ENCODE data around the gene ITGA3. TPM values are rescaled to one million over a fixed set of nuclear protein-coding genes. Genes with fewer than 3 reads are reported as not detected.

ITGA3 gene
- total and polyA plus RNA-seq, 2 of the 13 experiments (the other 11 are each of a cell fraction or from before 2014, with no cell fraction given): 0.48 to 0.69 TPM

GRCh38 chr17:50052822-50053653, 2.9 kb upstream of the ITGA3 start:
- Histone ChIP-seq H4K20me1 (ENCODE audit: insufficient read depth, low read length) (no peaks in the 10 kb centered on the region), H3K36me3 (replicated peaks in 1 of 2; ENCODE audit: control insufficient read depth in 1 of 2, insufficient read depth in 2 of 2, low read length in 2 of 2) (no peaks in the 10 kb centered on the region), H3K27me3 (ENCODE audit: control insufficient read depth in 1 of 2, insufficient read depth in 2 of 2, low read length in 2 of 2) (peaks cover 8 to 64% of the 10 kb centered on the region in 2 experiments; a peak in 4 of 5 replicates), H3K27ac (ENCODE audit: extremely low read length, insufficient read depth, low read length) (no peak overlapping the region), H3K4me3 (replicated peaks in 1 of 3; ENCODE audit: insufficient read depth in 1 of 3, low read depth in 2 of 3, low read length in 3 of 3) (no peak overlapping the region), H2AFZ (ENCODE audit: low read length) (no peak overlapping the region), H3K4me1 (ENCODE audit: insufficient read depth, low read length) (peaks cover 48% of the 10 kb centered on the region), H3K9me3 (ENCODE audit: low read length) (no peaks in the 10 kb centered on the region), H3K4me2 (ENCODE audit: low read depth, low read length) (no peak overlapping the region), H3K9ac (ENCODE audit: insufficient read depth, low read depth, low read length) (no peak overlapping the region), H3K79me2 (ENCODE audit: insufficient read depth, low read length) (no peaks in the 10 kb centered on the region)
- ATAC-seq: no peak
- no peak for FAIRE-seq
- BruUV-seq (replicated peaks): no TSS peak
- in situ Hi-C loops (cut with HindIII; ENCODE audit: extremely low pct_ligation_motif_present, low pct_unique_long_range_greater_than_20kb) (no loop called here), intact Hi-C loops (cut with micrococcal nuclease; ENCODE audit: unreplicated experiment) (no loop called here)
- ChIA-PET CTCF (ENCODE audit: low intra/inter-chr PET ratio, low total read pairs) (no interaction called here), POLR2A (no interaction called here)
- 17% methylated on average over 7 of the region's 7 CpGs for WGBS (ENCODE audit: low lambda C conversion rate)
- DNase-seq (ENCODE audit: low spot score): peak; percentile 57
- TF ChIP-seq FOXC1 (CRISPR knock-in tag; IDR thresholded peaks at IDR 0.05; ENCODE audit: borderline replicate concordance): no peak
- no peak for TF ChIP-seq DMAP1 (CRISPR knock-in tag; IDR thresholded peaks at IDR 0.05)
- TF ChIP-seq ZNF780A (CRISPR knock-in tag; IDR thresholded peaks at IDR 0.05): no peak
- no peak for TF ChIP-seq ZNF598 (CRISPR knock-in tag; IDR thresholded peaks at IDR 0.05; ENCODE audit: borderline replicate concordance)
- no peak for TF ChIP-seq ZNF34 (CRISPR knock-in tag; IDR thresholded peaks at IDR 0.05; ENCODE audit: borderline replicate concordance)
- TF ChIP-seq ZNF496 (CRISPR knock-in tag; IDR thresholded peaks at IDR 0.05; ENCODE audit: insufficient replicate concordance): no peak
- TF ChIP-seq PBX3 (CRISPR knock-in tag; IDR thresholded peaks at IDR 0.05; ENCODE audit: borderline replicate concordance): no peak
- TF ChIP-seq XRCC5 (optimal IDR thresholded peaks at IDR 0.05; ENCODE audit: low read length): peak; percentile 22
- TF ChIP-seq ZNF101 (CRISPR knock-in tag; IDR thresholded peaks at IDR 0.05; ENCODE audit: borderline replicate concordance, low read depth): no peak
- no peak for TF ChIP-seq CAMTA2 (CRISPR knock-in tag; IDR thresholded peaks at IDR 0.05; ENCODE audit: borderline replicate concordance)
- TF ChIP-seq POGK (CRISPR knock-in tag; conservative IDR thresholded peaks at IDR 0.05): no peak
- TF ChIP-seq MXI1 (IDR thresholded peaks at IDR 0.05; ENCODE audit: borderline replicate concordance, low read depth, low read length): no peak
- TF ChIP-seq PRDM15 (CRISPR knock-in tag; IDR thresholded peaks at IDR 0.05): no peak
- 0 out of 2 replicates have a peak, but pooled peaks have one; percentile 19 for TF ChIP-seq NR2F6 (IDR thresholded peaks at IDR 0.05)
- TF ChIP-seq NR2F6 (CRISPR knock-in tag; IDR thresholded peaks at IDR 0.05): no peak
- peak; percentile 22; the same call in 1 of the 2 replicates for TF ChIP-seq HNF4A (CRISPR knock-in tag; IDR thresholded peaks at IDR 0.05)
- no peak for TF ChIP-seq HDAC1 (CRISPR knock-in tag; IDR thresholded peaks at IDR 0.05)
